ENCODE data around the gene ZDHHC4.

ZDHHC4 gene

DNA sequence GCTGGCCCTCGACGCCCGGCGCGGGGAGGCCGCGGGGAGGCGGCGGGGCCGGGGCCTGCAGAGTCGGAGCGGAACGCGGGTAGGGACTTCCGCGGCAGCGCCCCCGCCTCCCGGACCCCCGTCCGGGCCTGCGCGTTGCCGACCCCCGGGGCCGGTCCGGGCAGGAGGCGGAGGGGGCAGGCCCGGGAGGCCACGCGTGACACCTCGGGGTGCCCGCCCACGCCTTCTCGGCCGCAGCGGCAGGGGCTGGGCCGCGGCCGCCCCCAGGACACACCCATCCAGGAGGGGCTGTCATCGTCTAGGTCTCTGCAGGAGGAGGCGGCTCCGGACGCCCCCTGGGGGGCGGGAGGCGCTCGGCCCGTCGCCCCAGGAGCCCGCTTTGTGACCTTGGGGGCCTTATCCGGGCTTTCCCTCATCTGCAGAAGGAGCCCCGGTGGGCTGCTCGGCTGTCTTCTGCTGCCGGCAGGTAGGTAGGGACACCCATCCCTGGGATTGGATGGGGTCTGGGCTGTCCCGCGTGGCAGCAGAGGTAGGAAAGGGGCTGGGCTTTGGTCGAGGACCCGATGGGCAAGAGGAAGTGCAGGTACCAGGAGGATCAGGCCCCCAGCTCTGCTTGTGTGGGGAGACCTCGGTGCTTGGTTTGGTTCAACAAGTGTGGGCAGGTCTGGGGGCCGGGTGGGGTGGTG is 60.4 kb downstream of the ZDHHC4 start:
- DNase-seq: no peak

All from bone marrow (tissue), 2 donors.